GM12873 (cell line): ENCODE results near the gene KRT2.

Experiments
- TF ChIP-seq, protein P1 (sequence below): IDR thresholded peaks from 2 replicates; pipeline ENCODE4 v1.5.1; 2012; ENCODE audit warnings: low read depth, mild to moderate bottlenecking, moderate library complexity, low read length, control low read depth; ENCODE audit not compliant: insufficient read depth; ENCODE audit errors: missing control alignments

The KRT2 gene

DNA sequence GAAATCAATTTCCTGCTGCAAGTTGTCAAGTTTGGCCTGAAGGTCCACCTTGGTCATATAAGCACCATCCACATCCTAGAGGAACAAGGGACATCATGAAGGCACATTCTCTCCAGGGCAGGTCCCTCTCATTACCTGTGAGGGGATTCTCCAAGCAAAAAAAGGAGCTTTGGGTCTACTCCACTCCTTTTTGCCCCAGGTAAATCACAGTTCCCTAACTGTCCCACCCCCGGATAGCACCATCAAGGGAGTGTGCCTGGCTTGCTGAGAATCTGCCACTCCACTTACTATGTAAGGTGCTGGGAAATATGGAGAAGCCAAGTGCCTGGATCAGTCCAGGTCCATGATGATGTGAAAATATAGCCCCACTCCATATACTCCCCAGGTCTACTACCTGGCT is 25.7 kb upstream of the KRT2 start:
- TF ChIP-seq, protein P1, sequence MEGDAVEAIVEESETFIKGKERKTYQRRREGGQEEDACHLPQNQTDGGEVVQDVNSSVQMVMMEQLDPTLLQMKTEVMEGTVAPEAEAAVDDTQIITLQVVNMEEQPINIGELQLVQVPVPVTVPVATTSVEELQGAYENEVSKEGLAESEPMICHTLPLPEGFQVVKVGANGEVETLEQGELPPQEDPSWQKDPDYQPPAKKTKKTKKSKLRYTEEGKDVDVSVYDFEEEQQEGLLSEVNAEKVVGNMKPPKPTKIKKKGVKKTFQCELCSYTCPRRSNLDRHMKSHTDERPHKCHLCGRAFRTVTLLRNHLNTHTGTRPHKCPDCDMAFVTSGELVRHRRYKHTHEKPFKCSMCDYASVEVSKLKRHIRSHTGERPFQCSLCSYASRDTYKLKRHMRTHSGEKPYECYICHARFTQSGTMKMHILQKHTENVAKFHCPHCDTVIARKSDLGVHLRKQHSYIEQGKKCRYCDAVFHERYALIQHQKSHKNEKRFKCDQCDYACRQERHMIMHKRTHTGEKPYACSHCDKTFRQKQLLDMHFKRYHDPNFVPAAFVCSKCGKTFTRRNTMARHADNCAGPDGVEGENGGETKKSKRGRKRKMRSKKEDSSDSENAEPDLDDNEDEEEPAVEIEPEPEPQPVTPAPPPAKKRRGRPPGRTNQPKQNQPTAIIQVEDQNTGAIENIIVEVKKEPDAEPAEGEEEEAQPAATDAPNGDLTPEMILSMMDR, result no peak

DNA sequence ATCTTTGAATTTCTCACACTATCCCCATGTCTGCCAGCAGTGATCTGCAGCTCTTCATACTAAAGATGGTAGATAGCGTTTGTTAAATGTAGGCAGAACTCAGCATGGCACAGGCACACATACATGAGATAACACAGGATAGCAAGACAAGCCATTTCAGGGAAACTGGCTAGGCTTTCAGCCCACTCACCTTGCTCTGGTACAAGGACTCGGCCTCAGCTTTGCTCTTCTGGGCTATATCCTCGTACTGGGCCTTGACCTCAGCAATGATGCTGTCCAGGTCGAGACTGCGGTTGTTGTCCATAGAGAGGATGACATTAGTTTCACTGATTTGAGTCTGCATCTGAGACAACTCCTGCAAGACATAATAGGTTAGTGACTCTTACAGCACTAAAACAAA is 25.1 kb upstream of the KRT2 start:
- TF ChIP-seq, protein P1, result no peak

DNA sequence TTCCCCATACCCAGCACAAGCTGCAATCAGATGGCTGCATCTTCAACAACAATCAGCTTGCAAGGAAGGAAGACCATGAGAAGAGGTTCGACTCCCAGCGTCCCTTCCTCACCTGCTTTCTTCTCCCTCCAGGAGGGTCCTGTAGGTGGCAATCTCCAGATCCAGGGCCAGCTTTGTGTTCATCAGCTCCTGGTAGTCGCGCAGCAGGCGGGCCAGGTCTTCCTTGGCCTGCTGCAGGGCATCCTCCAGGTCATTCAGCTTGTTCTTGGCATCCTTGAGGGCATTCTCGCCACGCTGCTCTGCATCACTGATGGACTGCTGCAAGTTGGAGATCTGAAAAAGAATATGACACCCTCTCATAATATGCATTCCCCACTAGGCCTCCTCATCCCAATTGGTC is 24.2 kb upstream of the KRT2 start:
- TF ChIP-seq, protein P1, result no peak

DNA sequence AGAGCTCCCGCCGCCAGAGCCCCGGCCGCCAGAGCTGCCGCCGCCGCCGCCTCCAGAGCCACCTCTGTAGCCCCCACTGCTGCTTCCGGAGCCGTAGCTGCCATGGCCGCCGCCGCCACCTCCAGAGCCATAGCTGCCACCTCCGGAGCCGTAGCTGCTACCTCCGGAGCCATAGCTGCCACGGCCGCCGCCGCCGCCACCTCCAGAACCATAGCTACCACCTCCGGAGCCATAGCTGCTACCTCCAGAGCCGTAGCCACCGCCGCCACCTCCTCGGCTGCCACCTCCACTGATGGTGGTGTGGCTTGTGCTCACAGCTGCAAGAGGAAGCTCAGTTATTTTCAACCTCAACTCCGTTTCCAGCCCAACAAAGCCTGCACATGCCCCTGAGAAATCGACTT is 23.3 kb upstream of the KRT2 start:
- TF ChIP-seq, protein P1, result no peak

DNA sequence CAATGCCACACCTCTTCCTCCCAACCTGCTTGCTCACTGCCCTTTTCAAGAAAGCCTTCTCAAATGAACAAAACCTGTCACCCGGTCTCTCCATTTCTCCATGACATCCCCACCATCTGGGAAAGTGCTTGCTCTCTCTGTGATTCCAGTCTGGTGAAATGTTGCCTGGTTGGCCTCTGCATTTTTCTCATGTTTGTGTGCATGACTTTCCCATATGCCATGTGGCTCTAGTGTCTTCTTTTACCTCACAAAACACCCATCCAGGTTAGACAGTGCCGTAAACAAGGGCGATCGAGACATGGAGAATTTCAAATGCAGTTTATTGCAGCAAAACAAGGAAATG is 22.4 kb upstream of the KRT2 start:
- TF ChIP-seq, protein P1, result no peak

DNA sequence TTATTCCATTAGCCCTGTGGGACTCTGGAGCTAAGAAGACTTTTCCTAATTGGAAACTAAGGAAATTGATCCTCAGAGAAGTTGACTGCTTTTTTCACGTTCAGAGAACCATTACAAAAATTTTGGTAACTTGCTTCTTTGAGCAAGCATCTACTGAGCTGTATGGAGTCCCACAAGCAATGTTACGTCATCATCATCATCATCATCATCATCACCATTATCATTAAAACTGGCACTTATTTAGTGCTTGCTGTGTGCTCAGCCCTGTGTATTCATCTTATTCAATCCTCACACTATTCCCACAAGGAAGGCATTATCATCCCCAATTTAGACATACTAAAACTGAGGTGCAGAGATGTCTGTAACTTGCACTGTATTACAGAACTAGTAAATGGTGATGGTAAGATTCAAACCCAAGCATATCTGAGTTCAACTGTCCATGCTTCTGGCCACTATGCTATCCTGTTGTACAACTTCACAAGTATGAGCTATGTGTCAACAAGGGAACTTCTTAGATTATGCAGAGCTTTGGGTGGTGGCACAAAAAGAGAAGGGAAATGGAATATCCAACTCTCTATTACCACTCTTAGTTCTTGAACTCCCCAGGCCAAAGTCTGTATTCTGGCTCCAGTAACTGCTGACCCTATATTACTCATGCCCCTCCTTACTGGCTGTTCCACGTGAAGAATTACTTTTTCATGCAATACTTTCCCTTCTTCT is 21.9 kb upstream of the KRT2 start:
- TF ChIP-seq, protein P1, result no peak

DNA sequence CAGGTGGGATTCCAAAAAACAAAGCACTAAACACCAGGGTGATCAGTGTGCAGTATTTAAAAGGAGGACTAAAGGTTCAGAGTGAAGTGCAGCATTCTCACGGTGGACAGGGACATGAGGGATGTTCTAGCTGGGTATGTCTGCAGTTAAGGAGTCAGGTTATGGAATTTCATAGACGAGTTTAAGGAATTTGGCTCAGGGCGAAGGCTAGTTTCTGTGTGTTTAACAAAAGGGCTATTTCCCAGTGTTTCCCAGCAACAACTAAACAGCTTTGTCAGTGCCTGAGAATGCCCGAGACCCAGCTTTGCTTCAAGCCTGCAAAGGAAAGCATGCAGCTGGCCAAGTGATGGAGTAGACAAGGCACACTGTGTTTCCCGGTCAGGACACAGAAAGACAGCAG is 21.2 kb upstream of the KRT2 start:
- TF ChIP-seq, protein P1, result no peak
